HepG2 (cell line): ENCODE results near the gene CNP. TPM values are rescaled to one million over a fixed set of nuclear protein-coding genes. Genes with fewer than 3 reads are reported as not detected.

Experiments used
- CAMTA2 ChIP-seq: sonication (generic); formaldehyde crosslinking; IDR thresholded peaks from 2 replicates; pipeline ENCODE4 v1.4.0; 2020; ENCODE audit warnings: mild to moderate bottlenecking, missing genetic modification reagents, borderline replicate concordance
- DMTF1 ChIP-seq: sonication (generic); formaldehyde crosslinking; IDR thresholded peaks from 2 replicates; pipeline ENCODE4 v1.4.0; 2020; ENCODE audit warnings: mild to moderate bottlenecking, missing genetic modification reagents
- GLI4 ChIP-seq: sonication (generic); formaldehyde crosslinking; IDR thresholded peaks from 2 replicates; pipeline ENCODE4 v1.5.1; 2020; ENCODE audit warnings: missing genetic modification reagents, mild to moderate bottlenecking, moderate library complexity, borderline replicate concordance
- MATR3 ChIP-seq: sonication (generic); formaldehyde crosslinking; IDR thresholded peaks from 2 replicates; pipeline ENCODE4 v1.4.0; 2020; ENCODE audit warnings: missing genetic modification reagents
- NBN ChIP-seq: fragments of 450-650 bp; conservative IDR thresholded peaks from 2 replicates; pipeline ENCODE4 v1.6.1; 2017
- SMAD1 ChIP-seq: sonication (generic); formaldehyde crosslinking; IDR thresholded peaks from 2 replicates; pipeline ENCODE4 v1.4.0; 2020; ENCODE audit warnings: missing genetic modification reagents, low read depth, mild to moderate bottlenecking, borderline replicate concordance
- SRF ChIP-seq: IDR thresholded peaks from 2 replicates; pipeline ENCODE4 v1.6.1; 2011; ENCODE audit warnings: mild to moderate bottlenecking, low read depth, low read length, moderate library complexity
- ZNF589 ChIP-seq: sonication (generic); formaldehyde crosslinking; conservative IDR thresholded peaks from 2 replicates; pipeline ENCODE4 v1.8.0; 2022; ENCODE audit warnings: mild to moderate bottlenecking, moderate library complexity, missing genetic modification reagents
- ZNF646 ChIP-seq: sonication (generic); formaldehyde crosslinking; IDR thresholded peaks from 2 replicates; pipeline ENCODE4 v1.9.0; 2021; ENCODE audit warnings: mild to moderate bottlenecking, missing genetic modification reagents
- polyA plus RNA-seq, 8 experiments: library from polyadenylated mRNA; depleted of rRNA in 3 of 8; stranded (reverse) in 7 of 8; unstranded in 1 of 8; fragments of >200 nt; fragmentation: Illumina TruSeq in 4 of 8; extraction: Trizol in 4 of 8; gene quantifications; 2 replicates each; pipeline versions ENCODE4 v1.2.1 to v1.2.3, GENCODE V29; 2011 to 2016; ENCODE audit warnings: low read depth in 4 of 8, missing spikeins in 1 of 8, mixed read lengths in 1 of 8; ENCODE audit not compliant: insufficient read depth in 1 of 8
- total RNA-seq, 5 experiments: library from RNA; depleted of rRNA; stranded (reverse); fragments of >200 nt; fragmentation: Illumina TruSeq; extraction: Trizol; gene quantifications; 2 replicates each; pipeline ENCODE4 v1.2.3, GENCODE V29; 2016; ENCODE audit warnings: low read depth in 1 of 5
- TF ChIP-seq, protein P1 (sequence below): sonication (generic); formaldehyde crosslinking; IDR thresholded peaks from 2 replicates; pipeline ENCODE4 v1.4.0; 2020; ENCODE audit warnings: low read depth, mild to moderate bottlenecking, missing genetic modification reagents
- TF ChIP-seq, protein P2 (sequence below): IDR thresholded peaks from 2 replicates; pipeline ENCODE4 v1.6.1; 2012; ENCODE audit warnings: inconsistent platforms
- TF ChIP-seq, protein P3 (sequence below): sonication (generic); formaldehyde crosslinking; IDR thresholded peaks from 2 replicates; pipeline ENCODE4 v1.8.1; 2023; ENCODE audit warnings: mild to moderate bottlenecking, missing genetic modification reagents
- TF ChIP-seq, protein P4 (sequence below): sonication (generic); formaldehyde crosslinking; IDR thresholded peaks from 2 replicates; pipeline ENCODE4 v1.4.0; 2020; ENCODE audit warnings: missing genetic modification reagents

The CNP gene
- total and polyA plus RNA-seq, 2 of the 13 experiments (the other 11 are each of a cell fraction or from before 2014, with no cell fraction given): 97.2 to 161 TPM

DNA sequence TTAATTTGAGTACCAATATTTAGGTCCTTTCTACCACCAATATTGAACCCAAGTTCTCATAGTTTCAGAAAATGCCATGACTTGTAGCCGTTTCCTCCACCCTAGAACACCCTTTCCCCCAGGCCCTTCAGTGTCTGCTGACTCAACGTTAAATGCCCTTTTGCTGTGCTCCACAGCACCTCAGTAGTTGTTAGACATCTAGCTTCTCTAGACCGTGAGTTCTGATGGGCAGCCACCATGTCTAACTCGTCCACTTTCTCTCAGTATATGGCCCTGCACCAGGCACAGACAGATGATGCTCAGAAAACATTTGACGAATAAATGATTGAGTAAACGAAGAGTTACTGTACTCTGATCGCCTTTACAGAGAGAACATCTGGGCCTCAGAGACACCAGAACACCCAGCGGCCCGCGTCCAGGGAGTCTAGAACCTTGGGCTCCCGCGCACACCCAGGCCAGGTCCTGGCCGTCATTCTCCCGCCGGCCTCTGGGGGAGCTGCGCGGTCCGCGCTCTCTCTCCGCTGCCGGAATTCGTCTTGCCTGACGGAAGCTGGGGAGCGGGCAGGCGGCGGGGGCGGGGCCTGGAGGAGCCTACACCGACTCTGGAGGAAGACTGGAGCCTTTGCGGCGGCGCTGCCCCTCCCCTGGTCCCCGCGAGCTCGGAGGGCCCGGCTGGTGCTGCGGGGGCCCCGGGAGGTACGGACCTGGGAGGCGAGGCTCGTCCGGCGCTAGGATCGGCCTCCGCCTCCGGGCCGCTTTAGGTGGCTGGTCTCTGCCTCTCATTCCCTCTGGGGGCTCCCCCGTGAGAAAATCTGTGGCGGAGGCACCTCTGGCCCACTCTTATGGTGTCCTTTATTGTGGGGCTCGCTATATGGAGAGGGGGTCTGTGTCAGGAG, 53.2 kb downstream of the CNP start, which contains the start of gene NKIRAS2 (continued):
- TF ChIP-seq, protein P1, sequence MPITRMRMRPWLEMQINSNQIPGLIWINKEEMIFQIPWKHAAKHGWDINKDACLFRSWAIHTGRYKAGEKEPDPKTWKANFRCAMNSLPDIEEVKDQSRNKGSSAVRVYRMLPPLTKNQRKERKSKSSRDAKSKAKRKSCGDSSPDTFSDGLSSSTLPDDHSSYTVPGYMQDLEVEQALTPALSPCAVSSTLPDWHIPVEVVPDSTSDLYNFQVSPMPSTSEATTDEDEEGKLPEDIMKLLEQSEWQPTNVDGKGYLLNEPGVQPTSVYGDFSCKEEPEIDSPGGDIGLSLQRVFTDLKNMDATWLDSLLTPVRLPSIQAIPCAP (CRISPR knock-in tag): no peak; the same call in 1 of the 2 replicates
- TF ChIP-seq ZNF646 (CRISPR knock-in tag) (no peak), SMAD1 (CRISPR knock-in tag) (0 out of 2 replicates have a peak, but pooled peaks have one; percentile 55), GLI4 (CRISPR knock-in tag) (peak; percentile 36; the same call in 1 of the 2 replicates), DMTF1 (CRISPR knock-in tag) (no peak), CAMTA2 (CRISPR knock-in tag) (no peak), ZNF589 (CRISPR knock-in tag) (no peak), SRF (peak; percentile 71; the same call in 1 of the 2 replicates), NBN (no peak), MATR3 (CRISPR knock-in tag) (no peak)
- TF ChIP-seq, protein P2, sequence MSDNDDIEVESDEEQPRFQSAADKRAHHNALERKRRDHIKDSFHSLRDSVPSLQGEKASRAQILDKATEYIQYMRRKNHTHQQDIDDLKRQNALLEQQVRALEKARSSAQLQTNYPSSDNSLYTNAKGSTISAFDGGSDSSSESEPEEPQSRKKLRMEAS: peak; percentile 70
- TF ChIP-seq, protein P3, sequence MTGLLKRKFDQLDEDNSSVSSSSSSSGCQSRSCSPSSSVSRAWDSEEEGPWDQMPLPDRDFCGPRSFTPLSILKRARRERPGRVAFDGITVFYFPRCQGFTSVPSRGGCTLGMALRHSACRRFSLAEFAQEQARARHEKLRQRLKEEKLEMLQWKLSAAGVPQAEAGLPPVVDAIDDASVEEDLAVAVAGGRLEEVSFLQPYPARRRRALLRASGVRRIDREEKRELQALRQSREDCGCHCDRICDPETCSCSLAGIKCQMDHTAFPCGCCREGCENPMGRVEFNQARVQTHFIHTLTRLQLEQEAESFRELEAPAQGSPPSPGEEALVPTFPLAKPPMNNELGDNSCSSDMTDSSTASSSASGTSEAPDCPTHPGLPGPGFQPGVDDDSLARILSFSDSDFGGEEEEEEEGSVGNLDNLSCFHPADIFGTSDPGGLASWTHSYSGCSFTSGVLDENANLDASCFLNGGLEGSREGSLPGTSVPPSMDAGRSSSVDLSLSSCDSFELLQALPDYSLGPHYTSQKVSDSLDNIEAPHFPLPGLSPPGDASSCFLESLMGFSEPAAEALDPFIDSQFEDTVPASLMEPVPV (CRISPR knock-in tag): no peak
- TF ChIP-seq, protein P4, sequence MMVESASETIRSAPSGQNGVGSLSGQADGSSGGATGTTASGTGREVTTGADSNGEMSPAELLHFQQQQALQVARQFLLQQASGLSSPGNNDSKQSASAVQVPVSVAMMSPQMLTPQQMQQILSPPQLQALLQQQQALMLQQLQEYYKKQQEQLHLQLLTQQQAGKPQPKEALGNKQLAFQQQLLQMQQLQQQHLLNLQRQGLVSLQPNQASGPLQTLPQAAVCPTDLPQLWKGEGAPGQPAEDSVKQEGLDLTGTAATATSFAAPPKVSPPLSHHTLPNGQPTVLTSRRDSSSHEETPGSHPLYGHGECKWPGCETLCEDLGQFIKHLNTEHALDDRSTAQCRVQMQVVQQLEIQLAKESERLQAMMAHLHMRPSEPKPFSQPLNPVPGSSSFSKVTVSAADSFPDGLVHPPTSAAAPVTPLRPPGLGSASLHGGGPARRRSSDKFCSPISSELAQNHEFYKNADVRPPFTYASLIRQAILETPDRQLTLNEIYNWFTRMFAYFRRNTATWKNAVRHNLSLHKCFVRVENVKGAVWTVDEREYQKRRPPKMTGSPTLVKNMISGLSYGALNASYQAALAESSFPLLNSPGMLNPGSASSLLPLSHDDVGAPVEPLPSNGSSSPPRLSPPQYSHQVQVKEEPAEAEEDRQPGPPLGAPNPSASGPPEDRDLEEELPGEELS (CRISPR knock-in tag): peak; percentile 62
